M059J (cell line): Measurements from ENCODE around the gene RPH3AL. TPM values are rescaled to one million over a fixed set of nuclear protein-coding genes. Genes with fewer than 3 reads are reported as not detected.

Source experiments
- DNase-seq: peaks from one replicate; pipeline ENCODE4 v3.0.0-alpha.2; 2012; ENCODE audit warnings: low read depth
- total RNA-seq: library from RNA; depleted of rRNA; stranded (reverse); fragments of >200 nt; shearing (Covaris generic); gene quantifications from 2 replicates; pipeline ENCODE4 v1.2.3, GENCODE V29; 2014

Gene RPH3AL
- total RNA-seq, 1 experiment from 2014 or later = 0.81 TPM

DNA sequence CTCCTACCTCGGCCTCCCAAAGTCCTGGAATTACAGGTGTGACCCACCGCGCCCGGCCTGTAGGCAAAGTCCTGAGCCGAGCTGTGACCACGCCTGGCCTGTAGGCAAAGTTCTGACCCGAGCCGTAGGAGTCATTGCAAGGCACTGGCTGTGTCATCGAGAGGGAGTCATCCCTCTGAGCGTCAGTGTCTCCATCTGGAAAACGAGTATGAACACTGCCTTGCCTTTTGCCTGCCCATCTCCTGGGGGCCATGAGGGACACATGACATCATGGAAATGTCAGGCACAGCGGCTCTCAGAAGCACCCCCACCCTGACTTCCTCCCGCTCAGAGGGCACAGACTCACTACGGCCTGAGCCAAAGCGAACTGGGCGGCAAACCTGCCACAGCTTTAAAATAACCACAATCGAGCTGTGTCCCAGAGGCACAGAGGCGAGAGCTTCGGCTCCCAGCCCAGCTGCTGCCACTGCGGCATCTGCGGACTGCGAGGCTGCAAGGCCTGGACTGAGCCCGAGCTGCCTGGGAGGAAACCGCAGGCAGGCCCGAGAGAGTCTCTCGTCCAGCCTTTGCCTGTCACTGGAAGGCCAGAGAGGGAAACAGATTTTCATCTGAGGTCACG, 50.8 kb downstream of the RPH3AL start:
- DNase-seq = no peak

DNA sequence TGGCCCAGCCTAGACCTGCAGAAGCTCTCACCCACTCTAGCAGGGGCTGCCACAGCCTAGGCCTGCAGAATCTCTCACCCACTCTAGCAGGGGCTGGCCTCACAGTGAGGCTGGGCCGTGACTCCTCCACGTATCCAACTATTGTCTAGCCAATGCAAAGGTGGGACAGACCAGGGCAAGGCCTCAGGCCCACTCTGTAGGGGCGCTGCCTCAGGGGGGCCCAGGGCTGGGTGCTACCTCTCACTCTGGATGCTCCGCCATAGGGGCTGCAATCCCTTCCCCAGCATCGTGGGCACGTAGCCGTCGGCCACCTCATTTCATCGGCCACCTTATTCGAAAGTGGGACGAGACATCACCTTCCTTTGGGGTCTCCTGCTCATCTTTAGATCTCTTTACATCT, 51.7 kb downstream of the RPH3AL start:
- no peak for DNase-seq

DNA sequence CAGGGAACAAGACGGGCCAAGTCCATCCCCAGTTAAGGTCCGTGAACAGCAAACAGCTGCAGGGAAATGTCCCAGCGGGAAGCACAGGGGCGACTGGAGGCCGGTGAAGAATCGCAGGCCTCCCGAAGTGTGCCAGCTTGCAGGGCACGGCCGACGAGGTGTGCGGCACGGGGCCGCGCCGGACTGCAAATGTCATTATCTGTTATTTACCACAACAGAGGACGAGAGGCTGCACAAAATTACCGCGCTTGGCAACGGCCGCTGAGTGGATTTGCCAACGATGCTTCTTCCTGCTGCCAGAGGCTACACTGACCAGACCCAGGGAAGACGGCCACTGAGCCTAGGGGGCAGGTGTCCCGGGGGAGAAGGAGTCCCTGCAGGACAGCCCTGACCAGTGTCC, 53.1 kb downstream of the RPH3AL start:
- DNase-seq = no peak

DNA sequence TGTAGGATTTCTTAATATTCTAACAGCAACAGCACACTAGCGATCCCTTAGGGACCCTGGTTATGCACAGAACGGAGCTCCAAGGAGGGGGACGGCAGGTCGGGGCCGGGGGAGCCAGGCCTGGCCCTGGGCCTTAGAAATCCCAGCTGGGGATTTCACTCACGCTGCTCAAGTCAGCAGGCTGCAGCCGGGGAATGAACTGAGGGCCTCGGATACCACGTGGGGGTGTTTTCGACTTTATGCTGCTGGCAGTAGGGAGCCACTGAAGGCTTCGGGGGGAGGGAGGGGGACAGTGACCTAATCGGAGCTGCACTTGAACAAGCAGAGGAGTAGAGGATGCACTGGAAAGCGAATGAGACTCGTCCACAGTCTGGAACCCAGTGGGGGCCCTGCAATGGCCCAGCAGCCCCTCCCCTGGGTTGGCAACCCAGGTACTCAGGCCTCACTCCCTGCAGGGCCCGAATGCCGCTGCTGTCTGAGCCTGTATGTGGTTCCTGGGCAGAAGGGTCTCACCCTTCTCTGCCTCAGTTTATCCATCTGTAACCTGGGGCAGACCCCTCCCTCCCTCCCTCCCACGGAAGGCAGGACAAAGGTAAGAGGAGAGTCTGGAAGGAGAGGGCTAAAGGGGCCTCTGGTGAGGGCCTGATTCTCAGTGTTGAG, 53.7 kb downstream of the RPH3AL start:
- DNase-seq = no peak

DNA sequence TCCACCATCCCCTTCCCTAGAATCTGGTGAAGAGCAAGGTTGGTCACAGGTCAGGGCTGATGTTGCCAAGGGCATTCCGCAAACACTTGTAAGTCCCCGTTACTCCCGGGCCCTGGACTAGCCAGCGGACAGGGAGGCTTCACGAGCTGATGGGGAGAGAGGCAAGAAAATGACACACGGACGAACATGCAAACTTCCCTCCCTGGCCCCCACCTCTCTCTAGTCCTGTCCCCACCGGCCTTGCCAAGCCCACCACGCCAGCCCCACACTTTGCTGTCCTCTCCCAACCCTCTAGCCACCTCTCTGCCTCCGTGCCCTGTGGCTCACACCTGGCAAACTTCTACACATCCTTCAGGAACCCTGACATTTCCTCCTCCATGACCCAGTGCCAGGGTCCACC, 54.8 kb downstream of the RPH3AL start:
- DNase-seq = no peak

DNA sequence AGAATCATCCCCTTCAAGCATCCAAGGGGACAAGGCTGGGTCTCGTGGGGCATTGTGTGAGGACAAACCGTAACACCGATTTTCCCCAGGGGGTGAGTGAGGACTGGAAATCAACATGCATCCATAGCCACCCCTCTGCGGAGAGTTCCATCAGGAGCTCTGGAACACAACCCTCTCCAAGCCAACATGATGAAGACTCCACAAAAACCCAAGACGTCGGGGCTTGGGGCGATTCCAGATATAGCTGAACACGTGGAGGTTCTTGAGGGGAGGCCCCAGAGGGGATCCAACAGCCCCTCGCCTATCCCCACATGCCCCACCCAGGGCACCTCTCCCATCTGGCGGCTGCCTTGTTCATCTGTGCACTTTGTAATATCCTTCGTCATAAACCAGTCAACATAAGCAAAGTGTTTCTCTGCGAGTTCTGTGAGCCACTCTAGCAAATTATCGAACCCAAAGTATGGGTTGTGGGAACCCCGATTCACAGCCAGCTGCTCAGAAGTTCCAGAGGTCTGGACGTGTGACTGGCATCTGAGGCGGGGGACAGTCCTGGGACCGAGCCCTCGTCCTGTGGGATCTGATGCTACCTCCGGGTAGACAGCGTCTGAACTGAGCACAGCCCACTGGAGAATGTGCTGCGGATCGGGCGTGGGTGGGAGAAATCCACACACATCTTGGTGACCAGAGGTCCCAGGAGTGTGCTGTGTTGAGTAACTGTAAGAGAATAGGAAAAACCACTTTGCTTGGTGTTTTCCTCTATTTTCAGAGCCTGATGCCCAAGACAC, 55.5 kb downstream of the RPH3AL start:
- DNase-seq = no peak

DNA sequence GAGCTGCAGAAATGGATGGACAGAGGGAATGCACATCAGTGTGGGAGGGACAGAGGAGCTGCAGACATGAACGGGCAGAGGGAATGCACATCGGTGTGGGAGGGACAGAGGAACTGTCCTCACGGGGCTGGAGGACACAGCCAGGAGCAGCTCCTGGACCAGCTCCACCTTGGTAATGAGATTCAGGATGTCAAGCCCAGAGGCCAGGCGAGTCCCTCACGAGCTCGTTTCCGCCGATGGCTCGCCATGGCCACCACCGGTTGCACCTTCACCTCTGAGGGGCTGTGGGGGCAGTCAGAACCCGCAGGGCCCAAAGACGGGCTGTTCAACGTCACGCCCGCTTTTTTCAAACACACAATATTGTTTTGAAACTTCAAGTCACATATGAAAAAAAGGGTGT, 56.2 kb downstream of the RPH3AL start:
- DNase-seq = no peak

DNA sequence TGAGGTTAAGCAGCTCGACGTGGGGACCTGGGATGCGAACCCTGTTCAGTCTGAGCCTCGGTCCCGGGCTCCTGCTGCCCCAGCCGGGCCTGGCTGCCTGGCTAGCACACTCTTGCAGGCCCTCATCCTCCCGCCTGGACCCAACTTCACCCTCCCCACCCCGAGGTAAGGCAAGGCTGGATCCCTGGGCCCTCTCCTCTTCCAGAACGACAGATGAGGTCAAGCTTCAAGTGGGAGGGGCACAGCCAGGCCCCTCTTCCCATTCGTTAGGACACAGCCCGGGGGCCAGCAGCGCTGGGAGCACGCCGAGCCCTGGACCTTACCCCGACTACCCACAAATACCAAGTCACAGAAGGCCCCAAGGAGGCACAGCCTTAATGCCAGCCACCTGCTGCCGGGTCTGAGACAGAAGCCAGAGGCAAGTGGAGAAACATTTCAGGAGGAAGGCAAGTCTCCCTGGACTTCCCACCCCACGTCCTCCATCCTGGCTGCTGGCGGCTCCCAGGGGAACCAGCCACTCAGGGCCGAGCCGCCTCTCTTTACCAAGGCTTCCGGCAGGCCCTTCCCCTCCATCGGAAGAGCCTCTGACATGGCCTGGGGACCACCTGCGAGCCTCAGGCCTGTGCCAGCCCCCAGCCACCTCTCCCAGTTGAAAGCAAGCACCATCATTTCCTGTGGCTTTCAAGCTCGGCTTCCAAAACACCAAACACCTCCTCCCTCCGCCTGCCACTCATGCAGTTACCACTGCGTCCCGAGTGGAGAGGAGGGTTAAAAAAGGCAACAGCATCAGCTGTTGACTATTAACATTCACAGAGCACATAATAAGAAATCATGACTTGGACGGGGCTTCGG, 59.9 kb downstream of the RPH3AL start:
- DNase-seq = no peak

DNA sequence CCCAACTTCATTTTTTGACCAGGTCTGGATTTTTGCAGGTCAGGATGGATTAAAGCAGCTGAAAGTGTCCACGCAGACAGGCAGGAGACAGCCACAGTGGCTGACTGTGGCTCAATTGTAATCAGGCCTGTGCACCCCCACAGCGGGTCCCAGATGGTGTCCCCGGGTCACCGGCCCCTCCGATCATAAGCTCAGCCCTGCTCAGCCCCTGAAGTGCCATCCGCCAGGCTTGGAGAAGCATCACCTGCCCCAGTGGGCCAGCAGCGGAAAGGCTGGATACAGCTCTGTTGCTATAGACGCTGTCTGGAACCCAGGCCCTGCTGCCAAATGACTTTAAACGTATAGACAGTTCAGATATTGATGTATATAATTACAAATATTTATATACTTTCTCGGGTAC, 60.6 kb downstream of the RPH3AL start:
- no peak for DNase-seq

DNA sequence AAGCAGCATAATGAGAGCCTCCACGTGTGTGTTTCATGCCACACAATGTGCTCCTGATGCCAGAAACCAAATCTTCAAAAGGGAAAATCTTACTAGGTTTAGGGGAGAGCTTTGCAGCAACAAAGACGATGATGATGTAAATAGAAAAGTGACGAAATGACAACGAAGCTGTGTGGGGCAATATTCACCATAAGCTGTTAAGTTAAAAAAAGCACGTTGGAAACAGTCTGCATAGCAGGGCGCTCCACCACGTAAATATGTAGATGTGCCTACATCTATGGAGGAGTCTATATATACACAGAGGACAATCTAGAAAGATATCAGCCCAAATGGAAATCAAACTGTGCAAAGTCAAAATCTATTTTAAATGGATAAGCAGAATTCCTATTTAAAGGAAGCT, 61.0 kb downstream of the RPH3AL start:
- no peak for DNase-seq

DNA sequence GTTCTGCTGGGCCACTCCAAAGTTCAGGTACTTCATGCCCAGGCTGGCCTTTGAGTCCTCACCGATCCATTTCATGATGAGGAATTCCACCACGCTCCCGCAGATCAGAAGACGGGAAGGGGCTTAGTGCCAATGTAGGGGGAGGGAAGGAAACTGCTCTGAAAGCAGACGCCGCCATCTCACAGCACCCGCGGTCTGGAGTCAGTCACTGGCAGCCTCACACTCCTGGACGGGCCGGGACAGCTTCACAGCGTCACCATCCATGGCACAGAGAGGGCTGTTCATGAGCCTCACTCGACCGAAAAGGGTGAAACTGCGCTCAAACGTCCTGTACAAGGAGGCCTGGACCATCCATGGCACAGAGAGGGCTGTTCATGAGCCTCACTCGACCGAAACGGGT, 62.0 kb downstream of the RPH3AL start:
- no peak for DNase-seq

DNA sequence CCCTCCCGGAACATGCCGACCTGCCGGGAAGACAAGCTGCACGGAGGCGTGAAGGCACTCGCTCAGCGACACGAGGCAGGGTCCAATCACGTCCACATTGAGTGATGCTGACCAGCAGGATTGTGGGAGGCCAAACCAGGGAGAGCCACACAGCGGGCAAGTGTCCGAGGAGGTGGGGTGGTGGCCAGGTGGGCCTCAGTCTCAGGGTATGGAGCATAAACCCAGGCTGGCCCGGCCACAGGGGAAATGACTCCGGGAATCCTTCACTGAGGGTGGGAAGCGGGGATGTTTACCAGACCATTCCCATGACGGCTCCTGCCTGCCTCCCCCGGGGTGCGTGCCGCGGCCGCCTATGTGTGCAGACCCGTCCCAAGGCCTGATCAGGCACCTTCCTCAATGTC, 62.5 kb downstream of the RPH3AL start:
- no peak for DNase-seq

DNA sequence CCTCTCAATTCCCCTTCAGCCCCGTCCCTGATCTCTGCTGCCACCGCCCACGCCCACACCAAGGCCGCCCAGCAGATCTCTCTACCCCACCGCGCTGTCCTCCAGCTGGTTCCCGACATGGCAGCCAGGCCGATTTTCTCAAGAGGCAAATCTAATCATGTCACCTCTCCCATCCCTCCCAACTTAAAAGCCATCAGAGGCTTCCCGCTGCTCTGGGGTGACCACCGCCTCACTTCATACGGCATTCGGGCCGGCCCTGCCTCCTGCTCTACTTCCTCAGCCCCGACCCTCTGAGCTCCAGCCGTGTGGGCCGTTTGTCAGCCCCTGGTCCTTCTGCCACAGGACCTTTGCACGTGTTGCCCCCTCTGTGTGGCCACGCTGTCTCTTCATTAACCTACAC, 63.2 kb downstream of the RPH3AL start:
- DNase-seq = no peak

DNA sequence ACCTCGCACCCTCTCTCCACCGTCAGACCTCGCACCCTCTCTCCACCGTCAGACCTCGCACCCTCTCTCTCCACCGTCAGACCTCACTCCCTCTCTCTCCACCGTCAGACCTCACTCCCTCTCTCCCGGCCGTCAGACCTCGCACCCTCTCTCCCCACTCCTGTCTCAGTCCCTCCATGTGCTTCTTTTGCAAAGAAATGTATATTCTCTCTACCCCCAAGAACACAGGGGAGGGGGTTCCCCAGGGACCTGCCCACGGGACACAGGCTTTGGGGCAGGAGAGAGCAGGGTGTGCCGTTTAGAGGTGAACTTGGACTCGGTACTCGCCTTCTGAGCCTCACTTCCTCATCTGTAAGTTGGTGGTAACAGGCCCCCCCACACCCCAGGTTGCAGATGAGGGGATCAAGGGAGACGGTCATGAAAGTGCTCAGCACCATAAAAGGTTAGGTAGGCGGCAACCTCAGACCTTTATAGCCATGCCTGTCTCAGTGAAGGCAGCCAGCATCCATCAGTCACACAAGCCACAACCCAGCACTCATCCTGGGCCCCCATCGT, 63.7 kb downstream of the RPH3AL start:
- DNase-seq = no peak

DNA sequence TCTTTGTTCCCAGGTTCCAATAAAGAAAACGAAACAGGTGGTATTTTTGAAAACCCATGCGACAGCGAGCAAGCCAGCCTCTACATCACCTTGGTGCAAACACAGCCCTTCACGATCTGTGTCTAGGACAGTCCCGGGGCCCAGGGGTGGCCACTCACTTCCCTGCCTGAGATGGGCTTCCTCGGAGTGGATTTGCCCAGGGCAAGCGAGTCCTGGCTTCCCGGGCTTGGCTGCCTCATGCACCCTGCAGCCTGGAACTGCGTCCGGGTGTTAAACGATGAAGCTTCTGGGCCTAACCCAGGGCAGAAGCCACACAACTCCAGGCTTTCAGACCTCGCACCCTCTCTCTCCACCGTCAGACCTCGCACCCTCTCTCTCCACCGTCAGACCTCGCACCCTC, 66.0 kb downstream of the RPH3AL start:
- DNase-seq = no peak

DNA sequence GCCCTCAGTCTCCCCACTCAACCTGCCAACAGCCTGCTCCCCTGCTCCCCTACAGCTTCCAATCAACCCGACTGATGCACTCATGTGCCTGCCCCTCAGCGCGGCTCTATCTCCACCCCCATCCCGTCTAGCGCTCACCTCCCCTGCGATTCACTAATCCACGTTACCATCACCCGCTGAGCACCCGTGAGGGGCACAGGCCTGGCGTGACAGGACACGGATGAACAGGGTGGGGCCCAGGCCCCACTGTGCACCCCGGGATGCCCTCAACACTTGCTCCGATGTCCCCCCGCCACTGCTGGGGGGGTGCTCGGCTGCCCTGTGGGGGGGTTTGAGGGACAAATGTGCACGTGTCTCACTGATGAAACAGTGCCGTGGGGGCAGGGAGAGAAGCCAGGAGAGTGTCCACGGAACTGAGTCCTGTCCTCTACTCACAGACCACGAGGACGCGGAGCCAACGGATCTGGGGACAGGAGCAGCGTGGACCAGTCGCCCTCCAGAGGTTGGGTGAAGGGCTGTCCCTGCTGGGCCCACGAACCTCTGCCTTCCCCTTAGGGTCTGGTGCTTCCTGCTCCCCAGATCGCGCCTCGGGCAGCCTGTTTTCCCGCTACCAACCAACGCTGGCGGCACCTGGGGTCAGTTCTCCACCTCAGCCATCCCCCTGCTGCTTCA, 66.7 kb downstream of the RPH3AL start:
- DNase-seq = no peak

DNA sequence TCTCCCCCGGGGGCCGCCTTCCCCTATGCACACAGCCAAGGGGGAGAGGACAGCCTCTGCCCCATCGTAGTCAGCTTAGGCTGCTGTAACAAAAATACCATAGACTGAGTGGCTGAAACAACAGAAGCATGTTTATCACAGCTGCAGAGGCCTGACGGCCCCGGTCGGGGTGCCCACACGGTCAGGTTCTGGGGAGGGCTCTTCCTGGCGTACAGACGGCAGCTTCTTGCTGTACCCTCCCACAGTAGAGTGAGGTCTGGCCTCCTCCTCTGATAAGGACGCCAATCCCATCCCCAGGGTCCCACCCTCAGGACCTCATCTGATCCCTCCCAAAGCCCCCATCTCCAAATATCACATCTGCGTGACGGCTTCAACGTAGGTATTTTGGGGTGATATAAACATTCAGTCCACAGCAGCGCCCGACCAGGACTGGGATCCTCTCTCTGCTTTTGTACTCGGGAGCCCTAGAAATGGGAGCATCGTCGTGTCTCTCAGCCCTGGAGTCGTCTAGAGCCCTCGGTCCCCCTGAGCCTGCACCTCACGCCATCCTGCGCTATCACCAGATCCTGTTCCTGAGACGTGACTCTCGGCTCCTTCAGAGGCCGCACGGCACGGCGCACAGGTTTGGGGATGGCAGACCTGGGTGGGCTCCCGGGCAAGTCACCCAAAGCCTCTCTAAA, 67.8 kb downstream of the RPH3AL start:
- DNase-seq = no peak

DNA sequence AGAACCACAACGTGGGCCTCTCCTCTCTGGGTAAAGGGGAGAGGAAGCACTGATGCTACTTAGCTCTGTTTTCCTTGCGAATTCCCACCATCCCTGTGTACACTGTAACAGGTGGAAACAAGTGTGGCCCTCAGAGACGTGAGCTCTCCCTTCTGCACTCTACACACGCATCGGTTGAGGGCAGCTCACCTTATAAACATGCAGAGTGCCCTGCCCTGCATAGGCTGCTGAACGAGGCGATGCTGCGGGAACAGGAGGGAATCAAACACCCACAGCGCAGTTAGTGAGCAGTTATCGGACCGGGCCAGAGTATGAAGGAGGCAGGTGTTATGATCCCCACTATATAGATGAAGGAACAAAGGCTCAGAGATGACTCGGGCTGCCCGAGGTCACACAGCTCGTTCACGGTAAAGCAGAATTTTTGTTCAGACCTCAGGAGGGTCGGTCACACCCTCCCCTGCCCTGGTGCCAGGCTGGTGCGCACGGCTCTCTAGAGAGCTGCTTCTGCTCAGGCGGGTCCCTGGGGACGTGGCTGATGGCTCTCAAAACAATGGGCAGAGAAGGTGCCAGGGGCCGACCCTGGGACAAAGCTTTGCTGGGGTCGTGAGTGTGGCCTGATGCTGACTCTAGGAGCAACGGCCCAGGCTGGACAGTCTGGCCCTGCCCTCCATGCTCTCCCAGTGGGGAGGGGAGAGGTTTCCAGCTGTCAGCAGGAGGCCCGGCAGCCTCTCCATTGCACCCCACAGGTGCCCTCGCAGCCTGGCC, 68.5 kb downstream of the RPH3AL start:
- no peak for DNase-seq

DNA sequence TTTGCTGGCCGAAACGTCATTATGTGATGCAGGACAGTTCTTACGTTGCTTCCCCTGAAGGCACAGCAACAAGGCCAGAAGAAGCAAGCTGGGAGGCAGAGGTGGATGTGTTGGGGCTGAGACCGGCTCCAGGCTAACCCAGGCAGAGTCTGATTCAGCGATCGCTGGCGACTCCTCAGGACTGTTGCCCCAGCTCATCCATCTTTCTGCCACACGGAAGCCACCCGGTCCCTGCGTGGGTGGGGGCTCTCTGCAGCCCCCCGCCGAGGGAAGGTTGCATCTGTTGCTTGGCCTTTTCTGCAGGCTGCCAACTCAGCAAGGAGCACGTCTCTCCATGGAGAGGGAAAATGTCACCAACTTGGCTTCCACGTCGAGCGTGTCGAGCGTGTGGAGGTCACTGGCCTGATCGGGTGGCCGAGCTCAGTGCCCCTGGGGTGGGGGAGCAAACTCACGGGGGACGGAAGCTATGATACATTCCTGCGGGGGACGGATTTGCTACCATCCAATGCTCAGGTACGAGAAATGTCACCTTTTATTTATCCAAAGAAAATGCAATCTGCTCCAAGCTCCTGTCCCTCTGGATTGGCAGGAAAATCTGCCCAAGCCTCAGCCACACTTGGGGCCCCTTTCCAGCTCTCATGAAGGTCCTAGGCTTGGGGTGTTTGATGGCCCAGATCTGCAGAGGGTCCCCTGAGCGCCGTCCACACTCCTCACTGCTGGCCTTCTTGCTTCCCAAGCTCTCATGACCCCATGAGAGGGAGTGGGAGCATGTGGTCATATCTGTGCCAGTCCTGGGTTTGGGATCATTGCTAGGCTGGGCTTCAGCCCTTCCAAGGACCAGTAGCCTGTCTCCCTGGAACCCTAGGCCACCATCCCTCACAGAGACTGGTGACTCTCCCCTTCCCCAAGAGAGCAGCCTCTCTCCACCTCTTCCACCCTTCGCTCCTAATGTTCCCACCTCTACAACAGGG, 69.4 kb downstream of the RPH3AL start:
- no peak for DNase-seq
